GM18526 (cell line): Measurements from ENCODE around the gene MARVELD1.

ENCODE experiments used
- POLR2A ChIP-seq: IDR thresholded peaks from 3 replicates; pipeline ENCODE4 v1.6.1; 2011; ENCODE audit not compliant: insufficient read length; ENCODE audit errors: extremely low read depth

MARVELD1 gene

GRCh38 chr10:97686962-97687784, 26.4 kb upstream of the MARVELD1 start, which contains the start of gene AVPI1:
TSS of gene AVPI1 (minus strand) at chr10:97687241. CDS start at chr10:97679905, 7,336 bp downstream.
- peak; percentile 38 for TF ChIP-seq POLR2A

DNA sequence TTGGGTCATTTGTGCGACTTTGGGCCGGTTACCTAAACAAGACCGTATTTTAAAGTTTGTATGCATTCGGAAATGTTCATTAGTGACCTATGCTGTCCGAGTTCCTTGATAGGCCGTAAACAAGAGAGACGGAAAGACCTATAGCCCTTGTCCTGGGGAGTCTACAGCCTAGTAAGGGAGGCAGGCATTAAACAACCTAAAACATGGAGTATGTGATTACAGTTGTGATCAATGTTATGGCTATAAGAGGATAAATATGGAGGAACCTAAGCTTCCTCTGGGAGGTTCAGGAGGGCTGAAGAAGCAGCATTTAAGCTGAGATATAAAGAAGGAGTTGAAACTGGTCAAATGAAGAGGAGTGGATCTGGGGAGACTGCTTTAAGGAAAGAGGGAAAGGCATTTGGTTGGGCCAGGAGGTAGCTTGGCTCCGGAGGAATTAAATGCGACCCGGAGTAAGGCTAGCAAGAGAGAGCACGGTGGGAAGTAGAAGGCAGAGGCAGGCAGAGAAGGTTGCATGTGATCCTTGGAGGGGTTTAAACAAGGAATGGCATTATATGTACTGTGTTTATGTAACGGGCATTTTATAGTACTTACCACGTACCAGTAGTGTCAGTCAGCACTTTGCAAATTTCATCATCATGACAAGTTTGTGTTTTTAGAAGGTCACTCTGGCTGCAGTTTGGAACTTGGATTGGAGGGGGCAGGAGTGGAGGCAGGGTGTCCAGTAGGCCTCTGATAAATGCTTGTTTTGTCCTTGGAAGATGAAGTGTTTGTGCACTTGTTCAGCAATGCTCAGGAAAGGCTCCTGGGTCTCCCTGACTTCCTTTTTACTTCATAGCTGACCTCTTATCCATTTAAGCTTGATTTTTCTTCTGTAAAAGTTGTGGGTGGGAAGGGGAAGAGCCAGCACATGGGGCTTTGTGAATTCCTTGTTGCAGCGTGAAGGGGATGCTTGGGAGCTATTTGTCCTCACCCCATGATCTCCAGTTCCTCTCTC, 25.4 kb upstream of the MARVELD1 start:
- no peak for TF ChIP-seq POLR2A

GRCh38 chr10:97689559-97690020, 23.9 kb upstream of the MARVELD1 start:
- TF ChIP-seq POLR2A, result no peak

GRCh38 chr10:97690133-97690532, 23.4 kb upstream of the MARVELD1 start:
- TF ChIP-seq POLR2A, result no peak

DNA sequence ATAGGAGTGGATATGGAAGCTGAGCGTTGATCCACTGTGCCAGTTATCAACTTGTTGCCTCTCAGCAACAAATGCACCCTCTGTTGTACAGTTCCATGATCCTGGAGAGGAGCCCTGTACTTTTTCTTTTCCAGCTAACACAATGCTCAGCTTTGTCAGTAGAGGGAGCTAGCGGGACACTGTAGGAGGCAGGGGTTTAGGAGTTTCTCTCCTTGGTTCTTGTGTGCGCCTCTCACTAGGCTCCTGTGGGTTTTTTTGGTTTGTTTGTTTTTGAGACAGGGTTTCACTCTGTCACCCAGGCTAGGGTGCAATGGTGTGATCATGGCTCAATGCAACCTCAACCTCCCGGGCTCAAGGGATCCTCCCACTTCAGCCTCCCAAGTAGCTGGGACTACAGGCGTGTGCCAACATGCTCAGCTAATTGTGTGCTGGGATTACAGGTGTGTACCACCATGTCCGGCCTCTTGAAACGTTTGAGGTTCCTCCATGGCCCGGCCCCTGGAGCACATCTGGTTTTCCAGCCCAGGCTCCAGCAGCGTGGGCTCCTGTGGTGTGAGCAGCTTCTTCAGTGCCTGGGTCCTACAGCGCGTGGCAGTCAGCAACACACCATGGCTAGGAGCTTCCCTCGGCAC, 12.0 kb upstream of the MARVELD1 start:
- TF ChIP-seq POLR2A, result no peak

DNA sequence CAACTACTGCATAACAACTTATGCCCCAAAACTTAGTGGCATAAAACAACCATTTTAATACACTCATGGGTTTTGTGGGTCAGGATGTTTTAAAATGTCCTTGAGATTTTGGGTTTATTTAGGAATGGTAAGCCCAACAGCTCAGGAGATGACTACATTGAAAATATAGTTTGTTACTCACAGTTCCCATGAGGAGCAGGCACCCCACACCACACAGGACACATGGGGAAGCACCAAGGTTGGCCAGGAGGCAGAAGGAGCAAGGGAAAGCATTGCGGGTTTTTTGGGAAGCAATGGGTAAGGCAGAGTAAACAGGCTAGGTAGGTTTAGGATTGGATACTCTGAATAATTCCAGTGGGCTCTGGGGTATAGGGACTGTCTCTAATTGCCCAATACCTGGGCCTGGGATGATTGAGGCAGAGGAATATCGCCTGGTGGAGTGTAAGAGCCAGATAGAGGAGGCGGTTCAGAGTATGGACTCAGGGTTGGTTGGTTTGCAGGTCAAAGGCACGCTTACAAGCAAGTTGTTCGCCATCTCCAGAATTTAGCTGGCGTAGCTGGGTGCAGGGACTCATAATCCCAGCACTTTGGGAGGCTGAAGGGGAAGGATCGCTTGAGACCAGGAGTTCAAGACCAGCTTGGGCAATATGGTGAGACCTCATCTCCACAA, 10.0 kb upstream of the MARVELD1 start:
- TF ChIP-seq POLR2A, result no peak

- no peak for TF ChIP-seq POLR2A
Measured at GRCh38 chr10:97704341-97704740, 9.2 kb upstream of the MARVELD1 start.

DNA sequence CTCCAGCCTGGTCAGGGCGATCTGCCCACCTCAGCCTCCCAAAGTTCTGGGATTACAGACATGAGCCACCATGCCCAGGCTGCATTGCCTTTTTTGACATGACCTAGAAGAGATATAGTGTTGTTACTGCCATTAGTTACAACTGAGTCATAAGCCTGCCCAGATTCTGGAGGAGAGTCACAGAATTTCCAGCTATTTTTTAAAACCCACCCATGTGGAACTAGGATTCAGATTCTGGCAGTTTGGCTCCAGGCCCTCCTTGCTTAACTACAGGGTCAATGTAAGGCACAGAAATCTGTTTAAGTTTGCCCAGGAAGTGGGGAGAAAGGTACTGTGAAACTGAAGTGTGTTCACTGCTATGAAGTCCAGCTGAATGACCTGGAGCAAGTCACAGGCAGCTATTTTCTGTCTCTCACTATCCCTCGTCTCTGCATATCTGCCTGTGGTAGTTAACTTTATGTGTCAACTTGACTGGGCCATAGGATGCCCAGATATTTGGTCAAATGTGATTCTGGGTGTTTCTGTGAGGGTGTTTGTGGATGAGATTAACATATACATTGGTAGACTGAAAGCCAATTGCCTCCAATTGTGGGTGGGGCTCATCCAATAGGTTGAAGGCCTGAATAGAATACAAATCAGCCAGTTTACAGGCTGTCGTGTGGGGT, 8.4 kb upstream of the MARVELD1 start:
- TF ChIP-seq POLR2A, result no peak

- no peak for TF ChIP-seq POLR2A
Measured at GRCh38 chr10:97707134-97707861, 6.2 kb upstream of the MARVELD1 start.

DNA sequence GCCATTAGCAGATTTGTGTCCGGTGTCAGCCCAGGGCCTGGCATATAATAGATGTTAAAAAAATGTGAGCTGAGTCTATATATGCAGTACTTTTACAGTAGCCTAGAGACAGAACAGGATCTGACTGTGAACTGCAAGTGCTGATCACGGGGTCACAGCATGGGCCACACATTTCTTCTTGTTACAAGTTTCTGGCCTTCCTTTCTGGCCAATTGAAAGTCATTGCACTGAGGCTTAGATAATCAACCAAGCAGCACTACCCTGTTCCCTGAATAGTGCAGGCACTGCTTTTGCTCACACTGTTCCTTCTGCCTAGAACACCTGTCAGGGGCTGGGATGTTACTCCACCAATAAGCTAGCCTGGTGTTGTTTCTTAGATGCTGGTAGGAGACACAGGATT, 5.4 kb upstream of the MARVELD1 start:
- TF ChIP-seq POLR2A, result no peak

GRCh38 chr10:97708976-97709946, 4.3 kb upstream of the MARVELD1 start:
- no peak for TF ChIP-seq POLR2A
